CD4-positive, alpha-beta T cell treated with Interleukin-1 beta for 1 hour (primary cell): Measurements from ENCODE around the gene GSK3B.
A peak's percentile ranks its signal among the peaks of the same experiment; 100 is the strongest.
"Not testable (repeated sequence)": the region's sequence is repeated elsewhere in the genome, so short reads cannot be mapped to it uniquely, and the experiment has no call there.

Experiments used
- DNase-seq, 2 donors: peaks; one replicate each; pipeline ENCODE4 v3.0.0-alpha.2; 2020 to 2022

GSK3B gene

DNA sequence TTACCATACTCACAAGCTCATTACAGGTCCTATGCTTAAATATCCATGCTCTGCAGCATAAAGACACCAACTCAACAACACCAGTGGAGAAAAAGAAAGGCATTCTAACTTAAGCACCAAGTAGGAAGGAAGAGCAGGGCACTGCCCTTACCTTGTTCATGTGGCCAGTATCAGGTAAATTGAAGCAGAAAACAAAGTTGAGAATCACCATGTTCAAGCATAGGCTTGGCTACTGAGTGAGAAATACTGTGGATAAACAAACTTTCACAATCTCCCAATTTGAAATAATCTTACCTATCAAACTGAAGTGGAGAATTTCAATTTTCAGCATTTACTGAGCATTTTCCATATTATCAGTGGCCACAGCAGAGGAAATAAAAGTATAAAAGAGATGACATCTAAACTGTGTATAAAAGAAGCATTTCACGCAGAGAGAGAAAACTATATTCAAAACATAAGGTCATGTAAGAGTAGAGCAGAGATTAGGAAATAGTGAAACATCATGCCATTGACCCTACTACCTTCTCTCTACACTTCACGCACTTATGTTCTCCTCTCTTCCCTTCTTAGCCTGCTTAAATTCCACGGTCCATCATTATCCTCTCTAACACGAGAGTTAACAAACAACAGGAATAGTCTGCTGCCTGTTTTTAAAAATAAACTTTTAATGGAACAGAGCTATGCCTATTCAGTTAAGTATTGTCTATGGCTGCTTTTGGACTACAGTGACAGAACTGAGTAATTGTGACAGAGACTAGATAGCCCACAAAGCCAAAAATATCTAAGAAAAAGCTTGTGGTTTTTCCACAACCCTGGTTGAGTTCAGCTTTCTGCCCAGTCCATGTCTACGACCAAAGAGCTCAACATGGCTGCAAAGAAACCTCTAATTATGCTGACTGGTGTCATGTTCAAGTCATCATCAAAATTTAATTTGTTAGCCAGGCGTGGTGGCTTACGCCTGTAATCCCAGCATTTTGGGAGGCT, 169.8 kb downstream of the GSK3B start:
- no peak for DNase-seq

DNA sequence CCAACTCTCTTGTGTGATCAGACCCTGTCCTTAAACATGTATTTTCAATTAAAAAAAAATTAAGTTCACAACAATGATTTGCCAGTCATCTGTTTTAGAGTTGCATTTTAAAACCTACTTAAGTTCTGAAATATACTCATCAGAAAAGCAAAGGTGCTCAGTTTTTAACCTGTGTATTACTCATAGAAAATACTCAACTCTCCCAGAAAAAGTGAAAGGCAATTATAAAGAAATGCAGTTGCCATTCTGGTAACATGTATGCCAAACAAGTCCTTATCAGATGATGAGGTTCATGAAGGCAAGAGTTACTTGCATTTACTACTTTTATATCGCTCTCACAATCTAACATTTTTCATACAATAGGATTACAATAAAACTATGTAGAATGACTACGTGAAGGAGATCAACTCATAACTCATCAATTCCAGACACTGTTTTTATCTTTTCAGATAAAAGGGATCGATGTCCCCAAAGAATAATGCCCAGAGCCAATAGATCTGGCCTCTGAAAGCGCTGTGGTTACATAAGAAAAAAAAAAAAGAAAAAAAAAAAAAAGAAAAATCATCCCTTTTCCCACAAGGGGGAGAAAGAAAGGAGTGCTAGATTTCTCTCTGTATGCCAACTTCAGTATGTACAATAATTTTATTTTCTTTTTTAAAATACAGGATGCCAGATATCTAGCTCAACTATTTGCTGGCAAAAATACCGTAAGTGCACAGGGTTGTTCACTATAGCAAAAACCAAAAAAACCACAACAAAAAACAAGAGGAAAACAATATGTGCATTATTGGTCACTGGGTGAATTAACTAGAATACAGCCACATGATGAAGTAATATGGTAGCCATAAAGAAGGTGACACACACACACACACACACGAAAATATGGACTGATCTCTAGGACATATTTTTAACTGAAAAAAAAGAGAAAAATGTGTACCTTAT, 175.0 kb downstream of the GSK3B start:
- DNase-seq = no peak

DNA sequence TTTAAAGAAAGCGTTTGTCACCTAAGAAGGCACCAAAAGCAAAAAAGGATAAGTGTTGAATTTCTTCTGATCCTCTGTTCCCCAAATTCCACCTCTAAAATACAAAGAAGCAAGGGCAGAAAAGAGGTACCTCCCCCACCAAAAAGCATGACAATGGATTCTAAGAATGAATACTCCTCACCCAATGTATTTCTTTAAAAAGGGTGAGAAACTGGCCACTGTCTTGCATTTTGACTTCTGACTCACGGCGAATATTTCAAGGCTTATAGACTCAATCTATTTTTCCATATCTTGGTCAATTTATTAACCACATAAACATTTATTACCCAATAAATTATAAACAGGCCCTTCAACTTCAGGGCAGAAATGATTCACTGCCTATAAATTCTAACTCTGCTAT, 181.2 kb downstream of the GSK3B start:
- DNase-seq = no peak

DNA sequence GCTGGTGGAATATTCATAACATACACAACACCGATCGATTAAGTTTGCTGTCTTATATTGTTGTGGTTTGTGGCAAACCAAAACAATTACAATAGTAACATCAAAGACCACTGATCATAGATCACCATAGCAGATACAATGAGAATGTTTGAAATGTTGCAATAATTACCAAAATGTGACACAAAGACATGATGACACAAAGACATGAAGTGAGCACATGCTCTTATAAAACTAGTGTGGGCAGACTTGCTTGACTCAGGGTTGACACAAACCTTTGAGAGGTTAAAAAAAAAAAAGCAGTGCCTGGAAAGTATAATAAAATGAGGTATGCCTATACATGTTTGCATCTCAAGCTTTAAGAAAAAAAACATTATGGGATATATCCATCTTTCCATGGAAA, 182.0 kb downstream of the GSK3B start:
- DNase-seq = no peak

DNA sequence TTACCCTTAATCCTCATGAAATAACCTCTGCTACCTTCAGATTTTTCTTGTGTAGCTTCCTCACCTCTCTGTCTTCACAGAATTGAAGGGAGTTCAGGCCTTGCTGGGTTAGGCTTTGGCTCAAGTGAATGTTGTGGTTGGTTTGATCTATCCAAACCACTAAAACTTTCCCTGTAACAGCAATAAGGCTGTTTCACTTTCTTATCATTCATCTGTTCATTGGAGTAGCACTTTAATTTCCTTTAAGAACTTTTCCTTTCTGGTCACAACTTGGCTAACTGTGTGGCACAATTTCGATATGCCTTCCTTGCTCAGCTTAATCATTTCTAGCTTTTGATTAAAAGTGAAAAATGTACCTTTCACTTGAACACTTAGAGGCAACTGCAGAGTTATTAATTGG, 182.5 kb downstream of the GSK3B start:
- DNase-seq = peak in 1 of 2 donors; percentile 2

DNA sequence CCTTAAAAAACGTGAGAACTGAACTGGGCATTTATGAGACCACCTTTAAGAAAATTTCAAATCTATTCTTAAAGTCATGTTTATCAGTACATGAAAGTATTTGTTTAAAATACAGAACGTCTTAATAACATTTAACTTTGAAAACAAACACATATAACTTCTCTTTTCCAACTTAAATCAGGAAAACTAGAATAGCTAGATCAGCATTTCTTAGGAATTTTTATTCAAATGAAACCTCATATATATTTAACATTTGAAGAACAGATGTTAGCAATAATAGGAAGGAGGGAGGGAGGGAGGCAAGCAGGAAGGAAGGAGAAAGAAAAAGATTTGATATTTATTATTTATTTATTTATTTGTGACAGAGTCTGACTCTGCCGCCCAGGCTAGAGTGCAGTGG, 192.2 kb downstream of the GSK3B start:
- no peak for DNase-seq

DNA sequence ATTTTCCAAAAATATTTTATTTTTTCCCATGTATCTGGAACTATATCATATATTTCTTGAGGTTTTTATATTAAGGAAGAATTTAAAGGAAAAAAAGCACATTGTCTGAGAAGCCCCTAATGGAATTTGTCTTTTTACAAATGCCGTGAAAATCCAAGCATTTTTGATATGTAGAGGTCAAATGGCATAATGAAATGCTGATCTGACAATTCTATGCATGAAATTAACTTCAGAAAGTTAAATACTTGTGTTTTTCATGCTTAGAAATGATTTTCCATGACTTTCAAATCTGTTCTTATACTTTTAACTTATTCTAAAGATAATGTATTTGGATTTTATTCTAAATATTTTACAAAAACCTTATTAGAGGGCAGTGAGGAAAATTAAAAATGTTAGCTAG, 193.1 kb downstream of the GSK3B start:
- no peak for DNase-seq

DNA sequence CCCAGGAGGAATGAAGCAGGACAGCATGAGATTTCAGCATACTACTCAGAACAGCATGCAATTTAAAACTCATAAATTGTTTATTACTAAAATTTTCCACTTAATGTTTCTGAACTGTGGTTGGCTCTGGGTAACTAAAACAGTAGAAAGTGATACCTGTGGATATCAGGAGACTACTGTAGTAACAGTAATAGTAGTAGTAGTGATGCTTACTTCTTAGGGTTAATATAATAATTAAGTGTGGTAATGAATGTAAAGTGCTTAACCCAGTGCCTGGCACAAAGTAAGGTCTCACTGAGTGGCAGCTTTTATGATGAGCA, 195.1 kb downstream of the GSK3B start:
- DNase-seq = no peak

DNA sequence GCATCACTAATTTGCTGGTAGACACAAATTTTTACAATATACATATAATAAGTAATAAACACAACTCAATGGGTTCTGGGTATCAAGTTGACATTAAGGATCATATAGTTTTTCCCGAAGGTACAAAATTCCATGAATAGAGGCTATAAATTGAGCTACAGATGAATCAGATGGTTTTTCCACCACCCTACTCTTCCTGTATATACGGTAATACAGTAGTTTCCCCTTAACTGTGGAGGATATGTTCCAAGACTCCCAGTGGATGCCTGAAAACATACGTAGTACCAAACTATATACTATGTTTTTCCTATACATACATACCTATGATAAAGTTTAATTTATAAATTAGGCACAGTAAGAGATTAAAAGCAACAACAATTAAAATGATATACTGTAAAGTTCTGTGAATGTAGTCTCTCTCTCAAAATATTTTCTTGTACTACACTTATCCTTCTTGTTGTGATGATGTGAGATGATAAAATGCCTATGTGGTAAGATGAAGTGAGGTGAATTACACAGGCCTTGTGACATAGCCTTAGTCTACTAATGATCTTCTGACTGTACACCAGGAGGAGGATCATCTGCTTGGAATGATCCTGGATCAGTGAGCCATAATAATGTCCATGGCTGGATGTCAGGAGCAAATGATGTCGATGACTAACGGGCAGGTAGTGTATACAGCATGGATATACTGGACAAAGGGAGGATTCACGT, 195.6 kb downstream of the GSK3B start:
- DNase-seq = no peak

DNA sequence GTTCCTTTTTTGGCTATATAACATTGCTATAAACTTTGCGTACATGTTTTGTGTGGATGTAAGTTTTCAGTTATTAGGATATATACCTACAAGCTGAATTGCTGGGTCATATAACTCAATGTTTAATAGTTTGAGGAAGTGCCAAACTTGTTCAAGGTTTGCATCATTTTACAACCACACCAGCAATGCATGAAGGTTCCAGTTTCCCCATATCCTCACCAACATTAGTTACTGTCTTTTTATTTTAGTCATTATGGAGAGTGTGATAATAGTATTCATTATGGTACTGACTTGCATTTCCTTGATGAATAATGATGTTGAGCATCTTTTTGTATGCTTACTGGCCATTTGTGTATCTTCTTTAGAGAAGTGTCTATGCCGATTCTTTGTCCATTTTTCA, 200.1 kb downstream of the GSK3B start:
- DNase-seq = no peak

DNA sequence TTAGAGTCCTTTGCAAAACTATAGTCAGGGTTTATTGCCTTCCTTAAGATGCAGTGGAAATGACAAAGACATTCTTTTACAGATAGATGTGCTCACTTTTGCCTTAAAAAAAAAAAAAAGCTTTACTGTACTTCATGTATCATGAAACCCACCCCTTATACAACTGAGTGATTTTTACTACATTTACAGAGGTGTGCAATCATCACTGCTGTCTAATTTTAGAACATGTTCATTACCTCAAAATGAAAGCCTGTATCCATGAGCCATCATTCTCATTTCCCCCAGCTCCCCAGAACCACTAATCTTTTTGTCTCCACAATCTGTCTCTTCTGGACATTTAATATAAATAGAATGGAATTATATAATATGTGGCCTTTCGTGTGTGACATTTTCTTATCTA, 200.5 kb downstream of the GSK3B start:
- DNase-seq = no peak

DNA sequence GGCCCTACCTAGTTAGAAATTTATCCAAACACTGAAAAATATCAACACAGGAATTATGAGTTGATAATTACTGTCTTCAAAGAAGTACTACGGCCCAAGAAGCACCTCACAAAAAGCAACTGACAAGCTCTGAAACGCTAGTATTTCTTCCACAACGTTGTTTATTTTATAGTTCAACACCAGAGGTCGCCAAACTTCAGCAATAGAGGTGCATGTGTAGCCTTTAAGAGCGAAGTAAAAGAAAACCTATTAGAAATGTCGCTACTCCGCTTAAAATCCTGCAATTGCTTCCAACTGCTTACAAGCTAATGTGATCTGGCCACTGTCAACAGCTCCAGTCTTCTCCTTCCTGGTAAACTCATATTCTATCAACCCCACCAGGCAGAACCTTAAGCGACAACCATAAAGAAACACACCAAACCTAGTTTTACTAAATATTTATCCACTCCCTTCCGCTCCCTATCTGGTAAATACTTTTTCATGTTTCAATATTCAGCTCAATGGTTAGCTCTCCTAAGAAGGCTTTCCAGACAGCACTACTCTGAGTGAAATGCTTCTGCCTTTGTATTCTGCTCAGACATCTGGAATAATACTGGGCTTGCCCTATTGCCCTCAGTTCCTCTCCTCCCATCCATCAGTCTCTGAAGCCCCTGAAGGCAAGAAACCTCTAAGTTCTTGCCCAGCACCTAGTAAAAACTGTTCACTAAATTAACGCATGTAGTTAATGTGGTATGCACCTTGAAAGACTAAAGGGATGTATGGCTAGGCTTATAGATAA, 202.1 kb downstream of the GSK3B start:
- peak; percentile 10 to 69 for DNase-seq

DNA sequence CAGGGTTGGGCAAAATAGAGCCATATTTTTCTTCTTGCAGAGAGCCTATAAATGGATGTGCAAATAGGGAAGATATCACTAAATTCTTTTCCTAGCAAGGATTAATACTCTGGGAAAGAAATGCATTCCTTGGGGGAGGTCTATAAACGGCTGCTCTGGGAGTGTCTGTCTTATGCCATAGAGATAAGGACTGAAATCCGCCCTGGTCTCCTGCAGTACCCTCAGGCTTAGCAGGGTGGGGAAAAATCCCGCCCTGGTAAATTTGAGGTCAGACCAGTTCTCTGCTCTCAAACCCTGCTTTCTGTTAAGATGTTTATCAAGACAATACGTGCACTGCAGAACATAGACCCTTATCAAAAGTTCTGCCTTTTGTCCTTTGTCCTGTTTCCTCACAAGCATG, 205.6 kb downstream of the GSK3B start:
- DNase-seq = not testable (repeated sequence)

DNA sequence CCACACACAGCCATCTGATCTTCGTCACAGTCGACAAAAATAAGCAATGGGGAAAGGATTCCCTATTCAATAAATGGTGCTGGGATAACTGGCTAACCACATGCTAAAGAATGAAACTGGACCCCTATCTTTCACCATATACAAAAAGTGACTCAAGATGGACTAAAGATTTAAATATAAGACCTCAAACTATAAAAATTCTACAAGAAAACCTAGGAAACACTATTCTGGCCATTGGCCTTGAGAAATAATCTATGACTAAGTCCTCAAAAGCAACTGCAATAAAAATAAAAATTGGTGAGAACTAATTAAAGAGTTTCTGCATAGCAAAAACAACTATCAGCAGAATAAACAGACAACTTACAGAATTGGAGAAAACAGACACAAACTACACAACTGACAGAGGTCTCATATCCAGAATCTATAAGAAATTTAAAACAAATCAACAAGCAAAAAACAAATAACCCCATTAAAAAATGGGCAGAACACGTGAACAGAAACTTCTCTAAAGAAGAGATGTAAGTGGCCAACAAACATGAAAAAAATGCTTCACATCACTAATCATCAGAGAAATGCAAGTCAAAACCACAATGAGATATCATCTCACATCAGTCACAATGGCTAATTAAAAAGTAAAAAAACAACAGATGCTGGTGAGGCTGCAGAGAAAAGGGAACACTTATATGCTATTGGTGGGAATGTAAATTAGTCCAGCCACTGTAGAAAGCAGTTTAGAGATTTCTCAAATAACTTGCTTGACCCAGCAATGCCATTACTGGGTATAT, 208.3 kb downstream of the GSK3B start:
- no peak for DNase-seq

DNA sequence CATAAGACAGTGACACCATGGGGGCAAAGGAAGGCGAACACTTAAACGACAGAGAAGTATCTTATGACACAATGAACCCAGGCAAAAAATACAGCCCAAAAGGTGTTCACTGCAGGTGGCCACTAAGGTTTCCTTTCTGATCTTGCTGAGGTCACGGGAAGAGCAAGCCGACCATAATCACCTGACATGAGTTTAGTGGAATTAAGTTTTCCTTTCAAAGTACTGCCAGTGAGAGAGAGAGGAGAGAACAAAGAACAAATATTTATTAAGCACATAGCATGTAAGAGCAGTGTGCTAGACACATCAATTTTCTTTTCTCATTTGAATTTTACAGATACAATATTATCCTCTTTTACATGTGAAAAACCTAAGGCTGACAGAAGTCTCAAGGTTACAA, 210.1 kb downstream of the GSK3B start:
- no peak for DNase-seq

DNA sequence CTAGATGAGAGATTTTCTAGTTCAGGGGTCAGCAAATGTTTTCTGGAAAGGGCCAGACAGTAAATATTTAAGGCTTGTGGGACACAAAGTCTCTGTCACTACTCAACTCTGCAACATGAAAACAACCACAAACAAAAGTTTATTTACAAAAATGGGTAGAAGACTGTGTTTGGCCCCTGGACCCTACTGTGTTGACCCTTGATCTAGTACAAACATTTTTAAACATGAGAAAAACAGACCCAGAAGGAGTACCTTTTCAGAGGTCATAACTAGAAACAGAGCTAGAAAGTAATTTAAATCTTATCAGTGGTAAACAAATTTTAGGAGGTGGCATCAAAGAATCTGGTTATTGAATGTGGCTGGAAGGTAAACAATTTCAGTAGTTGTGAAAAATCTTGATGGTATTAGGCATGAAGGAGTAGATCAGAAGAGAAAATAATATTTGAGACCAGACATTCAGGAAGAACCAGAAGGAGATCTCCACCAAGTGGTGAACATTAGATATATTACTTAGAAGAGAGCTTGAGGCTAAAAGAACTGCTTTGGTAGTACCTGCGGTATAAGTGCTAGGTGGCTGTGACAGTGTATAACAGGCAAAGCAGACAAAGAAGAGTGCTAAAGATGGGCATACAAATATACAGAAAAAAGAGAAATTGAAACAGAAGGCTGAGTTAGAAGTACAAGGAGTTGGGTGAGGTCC, 210.6 kb downstream of the GSK3B start:
- DNase-seq = no peak

DNA sequence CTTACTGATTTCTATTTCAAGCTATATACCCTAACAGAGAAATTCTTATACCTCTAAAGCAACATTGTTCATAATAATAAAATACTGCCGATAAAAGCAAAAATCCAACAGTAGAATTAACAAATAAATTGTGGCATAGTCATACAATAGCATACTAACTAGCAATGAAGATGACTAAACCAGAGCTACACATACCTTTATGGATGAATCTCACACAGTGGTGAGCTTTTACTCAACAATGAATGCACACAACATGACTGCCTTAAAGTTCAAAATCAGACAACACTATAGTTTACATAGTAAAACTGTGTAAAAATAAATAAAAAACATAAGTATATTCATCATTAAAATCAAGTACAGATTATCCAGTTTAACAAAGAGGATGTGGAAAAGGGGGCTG, 213.3 kb downstream of the GSK3B start:
- DNase-seq = no peak

DNA sequence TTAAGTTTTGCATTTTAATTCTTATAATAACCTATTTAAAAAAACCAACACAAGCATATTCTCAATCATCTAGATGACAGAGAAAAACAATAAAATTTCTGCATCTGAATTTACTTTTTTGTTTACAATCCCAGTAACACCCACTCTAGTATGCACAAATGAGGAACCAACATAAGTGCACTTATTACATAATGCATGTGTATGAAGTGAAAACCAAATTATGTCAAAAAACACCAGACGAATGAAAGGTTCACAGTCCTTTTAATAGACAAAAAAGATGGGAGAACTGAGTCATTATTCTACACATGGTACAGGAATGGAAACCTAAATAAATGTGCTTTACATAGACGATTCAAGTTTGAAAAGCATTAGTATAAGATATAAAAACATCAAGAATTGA, 220.6 kb downstream of the GSK3B start:
- no peak for DNase-seq

DNA sequence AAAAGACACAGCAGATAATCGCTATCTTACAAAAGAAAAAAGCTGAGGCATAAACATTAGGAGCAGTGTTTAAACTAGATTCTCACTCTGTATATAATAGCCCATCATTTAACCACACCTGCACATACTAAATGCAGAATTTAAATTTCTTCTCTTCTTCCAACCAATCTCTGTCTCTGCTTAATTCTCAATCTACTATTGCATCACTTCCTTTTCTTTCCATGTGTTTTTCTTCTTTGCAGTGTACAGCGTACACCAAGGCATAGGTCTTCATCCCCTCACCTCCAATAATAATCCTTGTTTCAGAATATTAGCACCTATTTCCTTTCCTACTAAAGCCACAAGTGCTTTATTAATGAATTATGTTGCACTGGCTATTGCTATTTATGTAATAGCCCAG, 221.5 kb downstream of the GSK3B start:
- no peak for DNase-seq

DNA sequence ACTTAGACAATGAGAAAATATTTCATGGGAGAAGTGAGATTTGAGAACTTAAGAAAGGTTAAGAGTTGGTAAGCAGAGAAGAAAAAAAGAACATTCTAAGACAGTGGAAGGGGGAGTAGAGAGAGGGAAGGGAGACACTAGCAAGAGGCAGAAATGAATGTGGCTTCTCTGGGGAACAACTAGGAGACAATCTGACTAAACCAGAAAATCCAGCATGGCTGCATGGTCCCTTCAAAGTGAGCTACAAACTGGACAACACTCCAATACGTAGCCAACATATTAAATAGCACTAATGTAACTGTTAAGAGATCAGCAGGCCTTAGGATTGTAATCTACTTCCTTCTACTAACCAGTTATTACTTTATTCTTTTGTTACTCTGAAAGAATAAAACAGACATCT, 222.7 kb downstream of the GSK3B start:
- DNase-seq = no peak

DNA sequence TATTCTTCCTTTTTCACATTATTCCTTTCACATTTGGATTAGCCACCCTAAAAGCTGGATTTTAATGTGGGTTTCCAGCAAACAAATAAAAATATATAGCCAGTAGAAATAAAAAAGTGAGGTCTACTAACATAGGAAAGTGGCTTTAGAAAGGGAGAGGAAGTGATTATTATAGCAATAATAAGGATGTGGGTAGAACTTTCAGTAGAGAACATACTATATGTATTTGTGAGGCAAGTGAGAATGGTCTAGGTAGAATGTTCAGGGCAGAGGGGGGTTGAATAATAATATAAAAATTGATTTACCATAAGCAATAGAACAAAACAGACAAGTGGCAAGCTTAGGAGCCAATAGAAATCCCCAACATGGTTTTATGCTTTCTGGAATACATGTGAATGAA, 223.7 kb downstream of the GSK3B start:
- no peak for DNase-seq
